HCT116 (cell line): Measurements from ENCODE around the gene AOPEP. TPM values are rescaled to one million over a fixed set of nuclear protein-coding genes. Genes with fewer than 3 reads are reported as not detected.

Experiments
- ATAC-seq: fragments of 200-7000 bp; cut with Tn5 transposase; 2 replicates; pipeline ENCODE4 v1.9.1; 2020; ENCODE audit warnings: mild to moderate bottlenecking, moderate library complexity
- BruUV-seq: library from RNA; stranded (reverse); fragments of 400-500 nt; replicated peaks from 2 replicates; lab custom pipeline; 2021; lab: Mats Ljungman, UMichigan
- CTCF ChIA-PET: fragments of 300-600 bp; sonication (Branson Sonifier 250); formaldehyde crosslinking; loops from one replicate; lab custom pipeline; 2021; ENCODE audit warnings: antibody characterized with exemption; lab: Charles Lee
- POLR2A ChIA-PET: fragments of 300-600, 350-600 bp; sonication (Branson Sonifier 250); formaldehyde crosslinking; loops from one replicate; lab custom pipeline; 2021; ENCODE audit warnings: antibody characterized with exemption; lab: Charles Lee
- RAD21 ChIA-PET, 2 experiments: fragments of 300-600 bp; sonication (Branson Sonifier 250); formaldehyde crosslinking; loops; one replicate each; lab custom pipeline; 2023; ENCODE audit warnings: low total read pairs in 2 of 2; ENCODE audit not compliant: uncharacterized antibody in 2 of 2, unreplicated experiment in 2 of 2, low non-redundant PET in 1 of 2; lab: Charles Lee
- DNase-seq: peaks from one replicate; pipeline ENCODE4 v3.0.0-alpha.2; 2010; ENCODE audit warnings: low read depth, low spot score
- H2AFZ ChIP-seq: fragments of 200-600 bp; shearing (Covaris generic), sonication (generic); 2 replicates; pipeline ENCODE4 v1.6.1; 2017; ENCODE audit warnings: low read depth, mixed run types, mixed read lengths, antibody characterized with exemption, low read length; ENCODE audit not compliant: poor library complexity, severe bottlenecking
- H3K27ac ChIP-seq: 2 replicates; pipeline ENCODE4 v1.5.1; 2012; ENCODE audit warnings: low read depth, low read length
- H3K27me3 ChIP-seq: fragments of 200-600 bp; sonication (generic); 2 replicates; pipeline ENCODE4 v1.6.1; 2016; ENCODE audit warnings: mixed run types, low read length, mixed read lengths; ENCODE audit not compliant: insufficient read depth
- H3K36me3 ChIP-seq, 2 experiments: fragments of 200-500 bp in 1 of 2; fragments of 200-600 bp in 1 of 2; sonication (Bioruptor generic) in 1 of 2; sonication (generic) in 1 of 2; 2 replicates each; pipeline versions ENCODE4 v1.5.1 to v1.6.1; 2014 to 2016; ENCODE audit warnings: low read length in 2 of 2, inconsistent platforms in 1 of 2, mixed read lengths in 1 of 2, mixed run types in 1 of 2; ENCODE audit not compliant: insufficient read depth in 2 of 2, control insufficient read depth in 1 of 2
- H3K4me1 ChIP-seq, 2 experiments: fragments of 200-600 bp in 1 of 2; sonication (generic) in 1 of 2; 2 replicates each; pipeline versions ENCODE4 v1.5.1 to v1.6.1; 2012 to 2017; ENCODE audit warnings: low read length in 2 of 2, inconsistent platforms in 1 of 2, mild to moderate bottlenecking in 1 of 2, mixed read lengths in 1 of 2, mixed run types in 1 of 2, moderate library complexity in 1 of 2; ENCODE audit not compliant: insufficient read depth in 2 of 2, control insufficient read depth in 1 of 2
- H3K4me2 ChIP-seq: fragments of 200-600 bp; sonication (generic); 2 replicates; pipeline ENCODE4 v1.6.1; 2017; ENCODE audit warnings: mixed run types, low read length, mixed read lengths
- H3K4me3 ChIP-seq, 2 experiments: fragments of 200-600 bp in 1 of 2; sonication (generic) in 1 of 2; replicated peaks in 1 of 2; 2 replicates each; pipeline ENCODE4 v1.5.1; 2011 to 2016; ENCODE audit warnings: low read length in 2 of 2, control low read depth in 1 of 2, low read depth in 1 of 2, mild to moderate bottlenecking in 1 of 2, mixed read lengths in 1 of 2, mixed run types in 1 of 2
- H3K79me2 ChIP-seq: fragments of 200-600 bp; sonication (generic); 2 replicates; pipeline ENCODE4 v1.6.1; 2017; ENCODE audit warnings: mild to moderate bottlenecking, mixed run types, low read length, moderate library complexity, mixed read lengths; ENCODE audit not compliant: insufficient read depth
- H3K9ac ChIP-seq: fragments of 200-600 bp; sonication (generic); 2 replicates; pipeline ENCODE4 v1.6.1; 2016; ENCODE audit warnings: low read length, mixed read lengths
- H3K9me2 ChIP-seq: fragments of 200-600 bp; sonication (generic), shearing (Covaris generic); 2 replicates; pipeline ENCODE4 v1.6.1; 2017; ENCODE audit warnings: mixed run types, mild to moderate bottlenecking, moderate library complexity; ENCODE audit not compliant: insufficient read depth
- H3K9me3 ChIP-seq, 2 experiments: fragments of 200-500 bp in 1 of 2; fragments of 200-600 bp in 1 of 2; sonication (Bioruptor generic) in 1 of 2; sonication (generic) in 1 of 2; 2 replicates each; pipeline ENCODE4 v1.6.1; 2014 to 2017; ENCODE audit warnings: low read length in 2 of 2, mixed read lengths in 2 of 2, inconsistent platforms in 1 of 2, low read depth in 1 of 2, mild to moderate bottlenecking in 1 of 2, mixed run types in 1 of 2, moderate library complexity in 1 of 2; ENCODE audit not compliant: control insufficient read depth in 1 of 2, insufficient read depth in 1 of 2
- H4K20me1 ChIP-seq: fragments of 200-600 bp; sonication (generic), shearing (Covaris generic); 2 replicates; pipeline ENCODE4 v1.6.1; 2017; ENCODE audit warnings: mixed run types, mild to moderate bottlenecking, moderate library complexity; ENCODE audit not compliant: insufficient read depth
- EZH2phosphoT487 ChIP-seq: fragments of 200-600 bp; IDR thresholded peaks from 2 replicates; pipeline ENCODE4 v1.6.1; 2018; ENCODE audit warnings: antibody characterized with exemption, borderline replicate concordance
- MAX ChIP-seq: IDR thresholded peaks from 2 replicates; pipeline ENCODE4 v1.6.1; 2012
- REST ChIP-seq: IDR thresholded peaks from 2 replicates; pipeline ENCODE4 v1.6.1; 2012; ENCODE audit warnings: low read depth
- SIN3A ChIP-seq: IDR thresholded peaks from 2 replicates; pipeline ENCODE4 v1.6.1; 2012; ENCODE audit warnings: low read depth
- intact Hi-C: fragments of 100-400 bp; cut with micrococcal nuclease; formaldehyde crosslinking; loops from 2 replicates; pipeline ENCODE4 v1.10.0; 2022
- total RNA-seq: library from RNA; stranded (reverse); gene quantifications from one replicate; pipeline ENCODE4 v1.2.1, GENCODE V29; 2021; ENCODE audit not compliant: unreplicated experiment

The AOPEP gene
- total RNA-seq, 1 experiment from 2014 or later, result 15.1 TPM

GRCh38 chr9:94725293-94725692 is 1.2 kb upstream of the AOPEP start:
- CTCF ChIA-PET, result no interaction called here
- POLR2A ChIA-PET, result interaction anchor here (0.7 kb wide), 1 partner anchor 56 kb away, joined by 3 read pairs; no protein-coding TSS in a partner anchor
- no peak overlapping the region for H3K9ac ChIP-seq
- intact Hi-C loops, result no loop called here
- H3K4me1 ChIP-seq, result peaks cover 0 to 24% of the 10 kb centered on the region in 2 experiments; a peak in 2 of 4 replicates
- H2AFZ ChIP-seq, result peak overlapping the region; percentile 94
- no peaks in the 10 kb centered on the region; a peak in 1 of 4 replicates for H3K9me3 ChIP-seq
- BruUV-seq, result no TSS peak
- RAD21 ChIA-PET, result no interaction called here
- H3K79me2 ChIP-seq, result peaks cover 32% of the 10 kb centered on the region
- H3K36me3 ChIP-seq, result no peaks in the 10 kb centered on the region
- H3K4me3 ChIP-seq, result no peak overlapping the region
- H3K4me2 ChIP-seq, result no peak overlapping the region
- TF ChIP-seq EZH2phosphoT487 (no peak), MAX (no peak)
- no peak for ATAC-seq
- H3K27me3 ChIP-seq, result no peaks in the 10 kb centered on the region
- H3K27ac ChIP-seq, result no peak overlapping the region
- H3K9me2 ChIP-seq, result no peaks in the 10 kb centered on the region
- DNase-seq, result no peak
- no peaks in the 10 kb centered on the region for H4K20me1 ChIP-seq

GRCh38 chr9:94728719-94729118 is 2.2 kb downstream of the AOPEP start:
- RAD21 ChIA-PET, result no interaction called here
- intact Hi-C loops, result no loop called here
- no peak for ATAC-seq
- BruUV-seq, result no TSS peak
- Histone ChIP-seq H3K4me1 (peaks cover 0 to 19% of the 10 kb centered on the region in 2 experiments; a peak in 2 of 4 replicates), H3K27ac (no peak overlapping the region), H3K79me2 (peaks cover 38% of the 10 kb centered on the region), H2AFZ (no peak overlapping the region)
- no peak for TF ChIP-seq SIN3A
- TF ChIP-seq REST, result no peak
- TF ChIP-seq, all 23 proteins: peak for 0
- H3K36me3 ChIP-seq, result no peaks in the 10 kb centered on the region
- no peak overlapping the region for H3K9ac ChIP-seq
- ChIA-PET POLR2A (interaction anchor here (0.7 kb wide), 1 partner anchor 25 kb away, joined by 3 read pairs; no protein-coding TSS in a partner anchor), CTCF (no interaction called here)
- no peaks in the 10 kb centered on the region for H4K20me1 ChIP-seq
- no peak overlapping the region for H3K4me3 ChIP-seq
- no peaks in the 10 kb centered on the region for H3K27me3 ChIP-seq
- no peak for DNase-seq
- no peaks in the 10 kb centered on the region for H3K9me2 ChIP-seq
- H3K4me2 ChIP-seq, result no peak overlapping the region
- H3K9me3 ChIP-seq, result no peaks in the 10 kb centered on the region
